K562 (cell line): ENCODE measurements around the gene TAF4. TPM values are rescaled to one million over a fixed set of nuclear protein-coding genes. Genes with fewer than 3 reads are reported as not detected.

Experiments
- ATAC-seq: fragments of 200-7000 bp; cut with Tn5 transposase; 3 replicates; pipeline ENCODE4 v1.9.1; 2020; ENCODE audit warnings: moderate library complexity
- BruUV-seq: library from RNA; stranded (reverse); fragments of 400-500 nt; replicated peaks from 2 replicates; lab custom pipeline; 2021; lab: Mats Ljungman, UMichigan
- CTCF ChIA-PET: fragments of 300-600 bp; formaldehyde crosslinking; extraction: SDS; loops from one replicate; lab custom pipeline; 2021; ENCODE audit warnings: low intra/inter-chr PET ratio; lab: Yijun Ruan, JAX
- POLR2A ChIA-PET: fragments of 300-600, 350-650 bp; sonication (Branson Sonifier 250); formaldehyde crosslinking; extraction: SDS; loops from one replicate; lab custom pipeline; 2021; ENCODE audit warnings: antibody characterized with exemption, inconsistent platforms; lab: Yijun Ruan, JAX
- DNase-seq, 4 experiments: peaks; one replicate each; pipeline versions ENCODE4 v3.0.0 to v3.0.0-alpha.2; 2011 to 2018; ENCODE audit warnings: low spot score in 3 of 4, mixed read lengths in 3 of 4; ENCODE audit errors: extremely low read depth in 1 of 4
- FAIRE-seq: peaks from 2 replicates; lab custom pipeline; 2011; peaks lifted over from hg19 to GRCh38; lab: Jason Lieb, UNC
- H2AFZ ChIP-seq: 2 replicates; pipeline ENCODE4 v1.6.0; 2011; ENCODE audit warnings: low read depth, low read length, control low read depth, inconsistent platforms
- H3K27ac ChIP-seq: fragments of 200-600 bp; 3 replicates; pipeline ENCODE4 v1.8.0; 2011; ENCODE audit warnings: low read depth, mild to moderate bottlenecking, control low read depth, inconsistent platforms, low read length, moderate library complexity, mixed read lengths; ENCODE audit errors: extremely low read depth
- H3K27me3 ChIP-seq, 2 experiments: fragments of 300-600 bp in 1 of 2; 2 replicates in 1 of 2; 3 replicates in 1 of 2; pipeline versions ENCODE4 v1.6.0 to v1.8.0; 2011; ENCODE audit warnings: inconsistent platforms in 2 of 2, low read length in 2 of 2, mild to moderate bottlenecking in 1 of 2, mixed read lengths in 1 of 2, moderate library complexity in 1 of 2; ENCODE audit not compliant: control insufficient read depth in 2 of 2, insufficient read depth in 2 of 2
- H3K36me3 ChIP-seq: fragments of 300-600 bp; 3 replicates; pipeline ENCODE4 v1.8.0; 2011; ENCODE audit warnings: mild to moderate bottlenecking, low read length, inconsistent platforms; ENCODE audit not compliant: control insufficient read depth, insufficient read depth
- H3K4me1 ChIP-seq, 2 experiments: fragments of 200-600 bp in 1 of 2; replicated peaks in 1 of 2; 2 replicates in 1 of 2; 3 replicates in 1 of 2; pipeline versions ENCODE4 v1.5.1 to v1.8.0; 2011; ENCODE audit warnings: inconsistent platforms in 2 of 2, low read length in 2 of 2, mild to moderate bottlenecking in 1 of 2, mixed read lengths in 1 of 2, moderate library complexity in 1 of 2; ENCODE audit not compliant: control insufficient read depth in 2 of 2, insufficient read depth in 2 of 2
- H3K4me2 ChIP-seq: 2 replicates; pipeline ENCODE4 v1.6.1; 2011; ENCODE audit warnings: low read length, control low read depth, inconsistent platforms, mixed read lengths; ENCODE audit not compliant: insufficient read depth
- H3K4me3 ChIP-seq: fragments of 200-600 bp; sonication (generic), shearing (Covaris generic); 2 replicates; pipeline ENCODE4 v1.5.1; 2016; ENCODE audit warnings: control low read depth, inconsistent platforms
- H3K79me2 ChIP-seq: fragments of 200-600 bp; 3 replicates; pipeline ENCODE4 v1.8.0; 2011; ENCODE audit warnings: low read length, inconsistent platforms; ENCODE audit not compliant: control insufficient read depth, insufficient read depth
- H3K9ac ChIP-seq, 2 experiments: 2 replicates each; pipeline versions ENCODE4 v1.6.0 to v1.6.1; 2011; ENCODE audit warnings: low read depth in 2 of 2, low read length in 2 of 2, control low read depth in 1 of 2, inconsistent platforms in 1 of 2, mild to moderate bottlenecking in 1 of 2, mixed read lengths in 1 of 2; ENCODE audit not compliant: insufficient read depth in 1 of 2
- H3K9me1 ChIP-seq: one replicate; pipeline ENCODE4 v1.6.0; 2011; ENCODE audit warnings: inconsistent platforms, mild to moderate bottlenecking, low read length, moderate library complexity; ENCODE audit not compliant: control insufficient read depth, insufficient read depth
- H3K9me3 ChIP-seq: replicated peaks from 2 replicates; pipeline ENCODE4 v1.5.1; 2011; ENCODE audit warnings: low read depth, low read length, inconsistent platforms; ENCODE audit not compliant: control insufficient read depth, insufficient read depth
- H4K20me1 ChIP-seq: replicated peaks from 2 replicates; pipeline ENCODE4 v1.6.1; 2011; ENCODE audit warnings: low read length, inconsistent platforms, mixed read lengths; ENCODE audit not compliant: control insufficient read depth, insufficient read depth
- BRD9 ChIP-seq: fragments of 450-650 bp; IDR thresholded peaks from 2 replicates; pipeline ENCODE4 v1.6.1; 2018; ENCODE audit warnings: low read depth; ENCODE audit not compliant: partially characterized antibody
- HDGF ChIP-seq: fragments of 450-650 bp; IDR thresholded peaks from 2 replicates; pipeline ENCODE4 v1.6.1; 2016
- MYC ChIP-seq, 2 experiments: fragments of 250-450 bp in 1 of 2; sonication (Bioruptor Pico) in 1 of 2; IDR thresholded peaks; 2 replicates each; pipeline versions ENCODE4 v1.5.1 to v1.6.1; 2012 to 2021; ENCODE audit warnings: low read depth in 2 of 2, borderline replicate concordance in 1 of 2, improper control_type of control experiment in 1 of 2, low read length in 1 of 2, mild to moderate bottlenecking in 1 of 2, moderate library complexity in 1 of 2
- NFIX ChIP-seq: fragments of 250-450 bp; sonication (Bioruptor Pico); IDR thresholded peaks from 2 replicates; pipeline ENCODE4 v1.4.0; 2020; ENCODE audit warnings: low read depth, mild to moderate bottlenecking, moderate library complexity
- NONO ChIP-seq, 2 experiments: fragments of 200-400 bp in 1 of 2; fragments of 450-650 bp in 1 of 2; formaldehyde crosslinking in 1 of 2; IDR thresholded peaks; 2 replicates each; pipeline ENCODE4 v1.6.1; 2017; ENCODE audit warnings: low read depth in 2 of 2, mild to moderate bottlenecking in 2 of 2, moderate library complexity in 2 of 2, low read length in 1 of 2
- PURB ChIP-seq: sonication (generic); formaldehyde crosslinking; IDR thresholded peaks from 2 replicates; pipeline ENCODE4 v1.9.0; 2021; ENCODE audit warnings: low read depth, mild to moderate bottlenecking, missing genetic modification reagents
- ZKSCAN8 ChIP-seq: fragments of 200-800 bp; sonication (Bioruptor generic); IDR thresholded peaks from 2 replicates; pipeline ENCODE4 v1.6.1; 2016; ENCODE audit warnings: missing genetic modification characterization, missing compliant biosample characterization
- ZNF398 ChIP-seq: fragments of 250-450 bp; sonication (Bioruptor Pico); IDR thresholded peaks from 2 replicates; pipeline ENCODE4 v1.8.0; 2021; ENCODE audit warnings: moderate library complexity, mild to moderate bottlenecking, inconsistent platforms
- ZNF436 ChIP-seq: fragments of 250-450, 450-650 bp; sonication (Bioruptor Pico); formaldehyde crosslinking; IDR thresholded peaks from 2 replicates; pipeline ENCODE4 v1.7.0; 2020; ENCODE audit warnings: mild to moderate bottlenecking
- WGBS: fragments of 100-300 bp; shearing (Covaris generic); methylation state at CpG from one replicate; pipeline ENCODE4 v1.1.6; 2016; ENCODE audit warnings: low coverage, mixed read lengths; ENCODE audit not compliant: insufficient coverage; ENCODE audit errors: missing lambda C conversion rate; 5-methylcytosine and 5-hydroxymethylcytosine counted together
- in situ Hi-C: fragments of 300-500 bp; cut with MboI; formaldehyde crosslinking; loops from 4 replicates; pipeline ENCODE4 v1.15.0; 2018; ENCODE audit warnings: inconsistent platforms, mixed read lengths
- intact Hi-C: fragments of 100-400 bp; cut with micrococcal nuclease; formaldehyde crosslinking; loops from 2 replicates; pipeline ENCODE4 v1.14.2; 2022
- polyA plus RNA-seq, 8 experiments: library from polyadenylated mRNA; depleted of rRNA in 4 of 8; stranded (reverse) in 5 of 8; unstranded in 3 of 8; fragments of >200 nt; fragmentation: Nextera tagmentation in 2 of 8; fragmentation: Illumina TruSeq in 1 of 8; extraction: Ambion mirVana in 2 of 8; extraction: Trizol in 1 of 8; gene quantifications; 2 replicates each; pipeline versions ENCODE4 v1.2.1 to v1.2.3, GENCODE V29; 2011 to 2014; ENCODE audit warnings: inconsistent platforms in 1 of 8, missing spikeins in 1 of 8
- total RNA-seq, 7 experiments: library from RNA; depleted of rRNA in 6 of 7; stranded (reverse); fragments of >200 nt in 6 of 7; fragmentation: Illumina TruSeq in 2 of 7; extraction: Trizol in 2 of 7; gene quantifications; 2 replicates each; pipeline versions ENCODE4 v1.2.1 to v1.2.3, GENCODE V29; 2011 to 2021; ENCODE audit warnings: low replicate concordance in 1 of 7

Gene TAF4
- total and polyA plus RNA-seq, 9 of the 15 experiments (the other 6 are each of a cell fraction or from before 2014, with no cell fraction given) = 0.44 to 28.3 (median 5.6) TPM

GRCh38 chr20:62023935-62024334 lies 41.7 kb downstream of the TAF4 start (continued):
- TF ChIP-seq ZNF398 (CRISPR knock-in tag) (no peak), NONO (IDR thresholded peaks at IDR 0.05; ENCODE audit: low read depth in 2 of 2, low read length in 1 of 2) (no peak), PURB (CRISPR knock-in tag) (no peak), ZKSCAN8 (CRISPR knock-in tag) (no peak), MYC (IDR thresholded peaks at IDR 0.05; ENCODE audit: low read depth, low read length) (no peak), MYC (CRISPR knock-in tag; IDR thresholded peaks at IDR 0.05; ENCODE audit: borderline replicate concordance, low read depth) (no peak)

GRCh38 chr20:62022575-62023139 lies 43.0 kb downstream of the TAF4 start:
- Histone ChIP-seq H3K4me3 (no peak overlapping the region), H3K4me2 (no peak overlapping the region), H3K9me3 (no peaks in the 10 kb centered on the region), H3K9ac (peak overlapping the region in 1 of 2 experiments; percentile 66; a peak in 1 of 4 replicates), H3K27ac (no peak overlapping the region), H2AFZ (no peak overlapping the region), H3K27me3 (no peaks in the 10 kb centered on the region), H3K36me3 (peaks cover 6% of the 10 kb centered on the region; the same call in 2 of the 3 replicates), H3K9me1 (no peaks in the 10 kb centered on the region), H3K79me2 (peaks cover 96% of the 10 kb centered on the region), H3K4me1 (peaks cover 15 to 54% of the 10 kb centered on the region in 2 experiments), H4K20me1 (peaks cover 11% of the 10 kb centered on the region; the same call in 1 of the 2 replicates)
- no peak for FAIRE-seq
- ChIA-PET CTCF (no interaction called here), POLR2A (no interaction called here)
- no TSS peak for BruUV-seq
- ATAC-seq = no peak
- TF ChIP-seq ZNF436 (CRISPR knock-in tag) = no peak
- no peak for TF ChIP-seq HDGF
- TF ChIP-seq BRD9 = no peak
- no peak for TF ChIP-seq NFIX (CRISPR knock-in tag)
- 91% methylated on average over 14 of the region's 14 CpGs for WGBS
- in situ Hi-C loops = loop anchor here (5.0 kb wide), 1 partner anchor 115 kb away; no protein-coding TSS in a partner anchor
- no peak for DNase-seq
- intact Hi-C loops = no loop called here
